ENCODE data around the gene ANKRD18B.
"Not testable (repeated sequence)": the region's sequence is repeated elsewhere in the genome, so short reads cannot be mapped to it uniquely, and the experiment has no call there.

Gene ANKRD18B

GRCh38 chr9:33614001-33614687, 90.1 kb downstream of the ANKRD18B start:
- DNase-seq = no peak

DNA sequence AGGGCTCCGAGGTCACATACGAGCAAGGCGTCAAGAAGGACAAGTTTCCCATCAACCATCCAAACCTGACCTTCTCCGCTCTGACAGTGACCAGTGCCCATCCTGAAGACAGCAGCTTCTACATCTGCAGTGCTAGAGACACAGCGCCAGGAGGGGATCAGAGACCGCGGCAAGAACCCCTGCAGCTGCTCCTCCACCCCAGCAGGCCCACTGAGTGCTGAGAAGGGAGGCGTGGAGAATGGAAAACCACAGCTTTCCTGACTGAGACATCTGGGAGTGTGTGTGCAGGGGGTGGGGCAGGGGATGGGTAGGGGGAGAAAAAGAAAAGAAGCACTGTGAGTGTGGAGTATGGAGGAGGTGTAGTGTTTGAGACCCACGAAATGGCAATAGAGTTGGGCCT, 94.3 kb downstream of the ANKRD18B start:
- not testable (repeated sequence) for DNase-seq

- peak; percentile 55 for DNase-seq
These were observed 95.8 kb downstream of the ANKRD18B start for GRCh38 chr9:33619666-33620404.

- no peak for DNase-seq
These were observed 96.8 kb downstream of the ANKRD18B start for GRCh38 chr9:33620738-33621439.
